GM18508 (cell line): ENCODE data around the gene POU5F1.
"Not testable (repeated sequence)": the region's sequence is repeated elsewhere in the genome, so short reads cannot be mapped to it uniquely, and the experiment has no call there.

Experiments used
- ATAC-seq: cut with Tn5 transposase; IDR thresholded peaks from one replicate; pipeline ENCODE4 v1.9.1; 2021; ENCODE audit warnings: moderate number of reproducible peaks; ENCODE audit not compliant: insufficient read depth, unreplicated experiment

POU5F1 gene

GRCh38 chr6:31192431-31193105 lies 22.1 kb upstream of the POU5F1 start:
- ATAC-seq: not testable (repeated sequence)

- no peak for ATAC-seq
Measured at GRCh38 chr6:31190488-31190887, 20.0 kb upstream of the POU5F1 start.

- ATAC-seq: not testable (repeated sequence)
Measured at GRCh38 chr6:31189223-31189622, 18.7 kb upstream of the POU5F1 start.

GRCh38 chr6:31187780-31188194 lies 17.3 kb upstream of the POU5F1 start:
- ATAC-seq: no peak

GRCh38 chr6:31186052-31186734 lies 15.7 kb upstream of the POU5F1 start:
- no peak for ATAC-seq

- ATAC-seq: not testable (repeated sequence)
Measured at GRCh38 chr6:31185695-31186051, 15.2 kb upstream of the POU5F1 start.

- ATAC-seq: not testable (repeated sequence)
Measured at GRCh38 chr6:31183859-31184258, 13.4 kb upstream of the POU5F1 start.

GRCh38 chr6:31183287-31183686 lies 12.8 kb upstream of the POU5F1 start:
- ATAC-seq: not testable (repeated sequence)

- no peak for ATAC-seq
Measured at GRCh38 chr6:31180500-31180899, 10.0 kb upstream of the POU5F1 start.

- ATAC-seq: no peak
Measured at GRCh38 chr6:31179896-31180295, 9.4 kb upstream of the POU5F1 start.

- no peak for ATAC-seq
Measured at GRCh38 chr6:31179042-31179386, 8.5 kb upstream of the POU5F1 start.

GRCh38 chr6:31178143-31179041 lies 7.9 kb upstream of the POU5F1 start:
- no peak for ATAC-seq

- ATAC-seq: no peak
Measured at GRCh38 chr6:31175971-31176370, 5.5 kb upstream of the POU5F1 start.

- no peak for ATAC-seq
Measured at GRCh38 chr6:31174378-31174777, 3.9 kb upstream of the POU5F1 start.

- ATAC-seq: no peak
Measured at GRCh38 chr6:31173406-31173805, 2.9 kb upstream of the POU5F1 start.

GRCh38 chr6:31172973-31173384 lies 2.5 kb upstream of the POU5F1 start:
- no peak for ATAC-seq

- ATAC-seq: no peak
Measured at GRCh38 chr6:31171931-31172905, 1.7 kb upstream of the POU5F1 start.

- no peak for ATAC-seq
Measured at GRCh38 chr6:31170987-31171671, 647 bp upstream of the POU5F1 start.

GRCh38 chr6:31169858-31170599 lies 453 bp downstream of the POU5F1 start:
- ATAC-seq: not testable (repeated sequence)
